ENCODE data around the gene RAPGEF4. TPM values are rescaled to one million over a fixed set of nuclear protein-coding genes. Genes with fewer than 3 reads are reported as not detected.

Gene RAPGEF4
- total RNA-seq, 1 experiment from 2014 or later: 1.4 TPM

DNA sequence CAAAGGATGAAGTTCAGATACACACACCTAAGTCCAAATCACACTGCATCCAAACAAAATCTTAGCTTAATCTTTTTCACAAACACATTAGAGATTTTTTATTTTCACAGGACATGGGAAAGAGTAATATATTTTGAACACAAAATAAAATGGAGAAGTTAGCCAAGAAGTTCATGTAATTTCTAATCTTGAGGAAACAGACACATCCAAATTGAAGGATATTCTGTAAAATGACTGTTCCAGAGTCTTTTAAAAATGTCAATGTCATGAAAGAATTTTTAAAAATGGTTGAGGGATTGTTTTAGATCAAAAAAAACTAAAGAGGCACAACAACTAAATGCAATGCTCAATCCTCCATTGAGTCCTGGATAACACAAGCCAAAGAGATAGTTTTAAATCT lies 12.4 kb upstream of the RAPGEF4 start:
- H3K27me3 ChIP-seq (ENCODE audit: insufficient read depth, low read length): no peaks in the 10 kb centered on the region
- H3K27me3 Mint-ChIP-seq (ENCODE audit: low read depth): no peaks in the 10 kb centered on the region

More for the DNA sequence above, 12.4 kb upstream of the RAPGEF4 start:
- Histone ChIP-seq H3K18ac (ENCODE audit: insufficient read length, low read depth, low read length) (no peak overlapping the region), H3K4me1 (ENCODE audit: insufficient read depth, low read length) (no peaks in the 10 kb centered on the region), H2AFZ (ENCODE audit: low read length) (no peak overlapping the region), H3K79me2 (ENCODE audit: insufficient read depth, low read length) (no peaks in the 10 kb centered on the region), H2AK5ac (ENCODE audit: insufficient read length, low read length) (no peak overlapping the region), H3K9me3 (ENCODE audit: control insufficient read depth, low read depth, low read length) (no peaks in the 10 kb centered on the region), H3K4me2 (ENCODE audit: insufficient read depth, insufficient read length, low read length) (no peak overlapping the region), H4K20me1 (ENCODE audit: control insufficient read depth, insufficient read depth, insufficient read length) (no peaks in the 10 kb centered on the region), H3K23ac (ENCODE audit: insufficient read length, low read depth, low read length) (no peak overlapping the region), H2BK20ac (ENCODE audit: low read depth, low read length, poor library complexity, severe bottlenecking) (no peak overlapping the region), H2BK120ac (ENCODE audit: low read depth, low read length, poor library complexity, severe bottlenecking) (no peak overlapping the region), H3K56ac (ENCODE audit: insufficient read length, low read depth, low read length) (no peak overlapping the region), H3K14ac (ENCODE audit: insufficient read depth, low read length) (no peak overlapping the region), H3K4ac (ENCODE audit: low read depth, low read length) (no peak overlapping the region), H3T11ph (ENCODE audit: low read length) (no peak overlapping the region), H4K91ac (ENCODE audit: insufficient read length, low read depth, low read length) (no peak overlapping the region), H4K5ac (ENCODE audit: insufficient read length, low read depth, low read length) (no peak overlapping the region), H2BK12ac (ENCODE audit: insufficient read length, low read depth, low read length) (no peak overlapping the region), H3K23me2 (ENCODE audit: insufficient read length, low read depth, low read length, poor library complexity, severe bottlenecking) (no peaks in the 10 kb centered on the region), H4K8ac (replicated peaks; ENCODE audit: insufficient read length, low read depth, low read length) (no peak overlapping the region), H3K79me1 (ENCODE audit: insufficient read depth, low read depth, low read length, poor library complexity, severe bottlenecking) (no peaks in the 10 kb centered on the region), H3K9ac (ENCODE audit: extremely low read depth, insufficient read length, low read length) (no peak overlapping the region), H2BK5ac (ENCODE audit: insufficient read length, low read length) (no peak overlapping the region), H2BK15ac (ENCODE audit: low read depth, low read length) (no peak overlapping the region), H3K27ac (ENCODE audit: insufficient read length, low read depth, low read length) (no peak overlapping the region)
- DNase-seq: no peak
- H3K36me3 Mint-ChIP-seq (ENCODE audit: insufficient read depth in 1 of 3, low read depth in 3 of 3): no peaks in the 10 kb centered on the region
- H3K4me1 Mint-ChIP-seq: peaks cover 10 to 12% of the 10 kb centered on the region in 2 experiments; a peak in 3 of 4 replicates
- TF ChIP-seq, protein P1, sequence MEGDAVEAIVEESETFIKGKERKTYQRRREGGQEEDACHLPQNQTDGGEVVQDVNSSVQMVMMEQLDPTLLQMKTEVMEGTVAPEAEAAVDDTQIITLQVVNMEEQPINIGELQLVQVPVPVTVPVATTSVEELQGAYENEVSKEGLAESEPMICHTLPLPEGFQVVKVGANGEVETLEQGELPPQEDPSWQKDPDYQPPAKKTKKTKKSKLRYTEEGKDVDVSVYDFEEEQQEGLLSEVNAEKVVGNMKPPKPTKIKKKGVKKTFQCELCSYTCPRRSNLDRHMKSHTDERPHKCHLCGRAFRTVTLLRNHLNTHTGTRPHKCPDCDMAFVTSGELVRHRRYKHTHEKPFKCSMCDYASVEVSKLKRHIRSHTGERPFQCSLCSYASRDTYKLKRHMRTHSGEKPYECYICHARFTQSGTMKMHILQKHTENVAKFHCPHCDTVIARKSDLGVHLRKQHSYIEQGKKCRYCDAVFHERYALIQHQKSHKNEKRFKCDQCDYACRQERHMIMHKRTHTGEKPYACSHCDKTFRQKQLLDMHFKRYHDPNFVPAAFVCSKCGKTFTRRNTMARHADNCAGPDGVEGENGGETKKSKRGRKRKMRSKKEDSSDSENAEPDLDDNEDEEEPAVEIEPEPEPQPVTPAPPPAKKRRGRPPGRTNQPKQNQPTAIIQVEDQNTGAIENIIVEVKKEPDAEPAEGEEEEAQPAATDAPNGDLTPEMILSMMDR (conservative IDR thresholded peaks at IDR 0.05): no peak
- no peaks in the 10 kb centered on the region; a peak in 1 of 5 replicates for H3K9me3 Mint-ChIP-seq
- H3K27ac Mint-ChIP-seq: no peak overlapping the region
- no peak overlapping the region for H3K4me3 Mint-ChIP-seq
